HG03378 (cell line): ENCODE data around the gene RNF141.

Experiments
- ATAC-seq: cut with Tn5 transposase; IDR thresholded peaks from one replicate; pipeline ENCODE4 v1.9.1; 2021; ENCODE audit warnings: mild to moderate bottlenecking, moderate library complexity; ENCODE audit not compliant: unreplicated experiment

The RNF141 gene

DNA sequence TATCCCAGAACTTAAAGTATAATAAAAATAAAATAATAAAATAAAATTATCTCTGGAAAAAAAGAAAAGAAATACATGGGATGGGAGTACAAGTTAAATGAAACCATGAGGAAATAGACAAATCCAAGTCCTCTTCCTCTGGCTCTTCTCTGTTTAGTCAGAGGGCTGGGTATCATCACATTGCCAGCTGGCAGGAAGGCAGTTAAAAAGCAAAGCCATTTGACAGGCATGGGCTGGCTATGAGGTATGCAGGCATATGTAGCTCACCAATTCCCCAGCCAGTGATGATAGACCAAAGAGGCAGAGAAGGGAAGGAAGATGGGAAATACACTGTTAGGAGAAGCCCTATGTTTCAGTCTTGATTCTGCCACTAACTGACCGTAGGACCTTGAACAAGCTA lies 21.0 kb upstream of the RNF141 start:
- no peak for ATAC-seq

GRCh38 chr11:10561043-10561818 lies 20.2 kb upstream of the RNF141 start:
- no peak for ATAC-seq

DNA sequence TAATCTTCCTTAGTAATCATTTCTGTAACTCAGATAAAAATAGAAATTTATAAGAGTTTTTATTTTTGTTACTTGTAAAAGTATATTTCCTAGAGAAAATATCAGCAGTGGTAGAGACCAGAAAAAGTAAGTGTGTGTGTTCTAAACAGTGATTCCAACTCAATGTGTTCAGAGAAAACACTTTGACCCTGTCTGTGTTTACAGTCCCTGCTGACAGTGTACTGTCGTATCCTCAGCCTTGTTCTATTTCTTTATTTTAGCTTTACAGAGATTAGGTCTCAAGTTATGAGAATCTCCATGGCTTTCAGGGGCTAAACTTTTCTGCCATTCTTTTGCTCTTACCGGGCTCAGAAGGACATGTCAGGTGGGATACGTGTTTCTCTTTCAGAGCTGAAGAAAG lies 17.3 kb upstream of the RNF141 start:
- no peak for ATAC-seq

DNA sequence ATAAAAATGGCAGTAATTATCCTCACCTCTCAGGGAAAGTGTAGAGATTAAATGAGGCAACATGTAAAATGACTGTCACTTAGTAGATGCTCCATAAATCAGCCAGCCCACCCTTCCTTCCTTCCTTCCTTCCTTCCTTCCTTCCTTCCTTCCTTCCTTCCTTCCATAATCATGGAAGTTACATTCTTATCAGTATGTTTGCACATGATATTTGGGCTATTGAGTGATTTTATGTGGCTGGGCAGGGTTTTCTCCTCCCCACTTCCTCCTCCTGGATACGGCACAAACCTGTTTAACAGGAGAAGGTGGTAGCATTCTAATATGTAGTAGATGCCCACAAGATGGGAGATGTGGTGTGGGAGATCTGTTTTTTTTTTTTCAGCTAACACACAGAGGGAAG lies 15.6 kb upstream of the RNF141 start:
- ATAC-seq, result no peak

GRCh38 chr11:10551845-10552352 lies 10.9 kb upstream of the RNF141 start:
- ATAC-seq, result no peak

DNA sequence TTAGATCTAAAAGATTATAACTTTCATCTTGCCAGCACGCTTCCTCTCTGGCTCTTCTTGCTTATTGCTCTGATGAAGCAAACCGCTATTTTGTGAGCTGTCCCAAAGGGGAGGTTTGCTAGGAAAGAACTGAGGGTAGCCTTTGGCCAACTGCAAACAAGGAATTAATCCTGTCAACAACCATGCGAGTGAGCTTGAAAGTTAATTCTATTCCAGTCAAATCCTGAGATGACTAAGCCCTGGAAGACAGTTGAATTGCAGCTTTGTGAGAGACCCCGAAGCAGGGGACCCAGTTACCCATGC lies 10.3 kb upstream of the RNF141 start:
- no peak for ATAC-seq

- ATAC-seq, result no peak
Measured at GRCh38 chr11:10550503-10551289, 9.7 kb upstream of the RNF141 start.

DNA sequence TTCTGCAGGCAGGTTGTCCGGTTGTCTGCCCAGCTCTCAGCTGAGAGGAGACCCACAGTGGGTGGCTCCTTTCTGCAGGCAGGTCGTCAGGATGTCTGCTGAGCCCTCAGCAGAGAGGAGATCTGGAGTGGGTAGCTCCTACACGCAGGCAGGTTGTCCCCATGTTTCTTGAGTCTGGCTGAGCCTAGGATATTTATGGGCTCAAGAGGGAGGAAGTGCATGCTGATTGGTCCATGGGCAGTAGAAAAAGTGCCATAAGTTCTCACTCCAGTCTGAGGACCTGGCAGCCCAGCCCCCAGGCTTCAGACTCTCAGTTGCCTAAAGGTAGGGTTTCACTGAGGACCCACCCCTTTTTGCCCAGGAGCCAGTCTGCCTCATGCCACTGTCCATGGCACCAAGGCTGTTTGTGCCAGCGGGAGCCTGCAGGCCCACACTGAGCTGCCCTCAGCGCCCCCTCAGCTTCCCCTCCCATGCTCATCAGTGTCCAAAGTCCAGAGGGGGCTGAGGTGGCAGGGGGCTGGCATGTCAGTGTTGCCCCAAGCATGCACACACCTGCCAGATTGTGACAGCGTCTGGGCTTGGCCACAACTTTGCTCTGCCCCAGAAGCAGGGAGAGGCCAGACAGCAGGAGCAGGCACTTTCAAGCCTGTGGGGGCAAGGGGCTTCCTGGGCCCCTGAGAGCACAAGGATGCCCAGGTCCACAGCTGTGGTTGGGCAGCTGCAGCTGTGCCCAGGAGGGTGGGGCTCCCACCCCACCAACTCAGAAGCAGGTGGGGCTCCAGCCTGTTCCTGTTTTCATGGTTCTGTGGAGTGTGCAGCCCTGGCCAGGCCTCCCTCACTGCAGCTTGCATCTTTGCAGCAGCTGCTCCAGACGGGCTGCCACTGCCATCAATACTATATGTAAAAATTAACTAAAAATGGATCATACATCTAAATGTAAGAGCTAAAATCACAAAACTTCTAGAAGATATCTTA lies 3.8 kb upstream of the RNF141 start:
- ATAC-seq, result no peak

DNA sequence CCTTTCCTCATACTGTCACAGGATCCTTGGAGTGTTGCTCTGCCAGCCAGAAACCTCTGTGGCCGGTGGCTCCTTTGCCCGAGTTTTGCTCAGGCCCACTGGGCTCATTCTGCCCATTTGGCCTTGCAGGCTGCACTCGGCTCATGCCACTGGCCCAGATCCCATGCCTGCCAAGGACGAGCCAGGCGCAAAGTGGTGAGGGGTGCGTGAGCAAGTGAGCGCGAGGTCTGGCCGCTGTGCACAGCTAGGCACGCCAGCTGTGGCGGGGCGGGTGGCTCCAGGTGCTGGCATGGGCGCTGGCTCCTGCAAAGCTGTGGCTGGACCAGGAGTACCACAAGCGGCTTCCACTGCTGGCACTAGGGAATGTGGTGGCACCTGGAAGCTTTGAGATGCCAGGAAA lies 2.8 kb upstream of the RNF141 start:
- no peak for ATAC-seq

GRCh38 chr11:10542776-10543175 lies 1.8 kb upstream of the RNF141 start:
- ATAC-seq, result no peak

DNA sequence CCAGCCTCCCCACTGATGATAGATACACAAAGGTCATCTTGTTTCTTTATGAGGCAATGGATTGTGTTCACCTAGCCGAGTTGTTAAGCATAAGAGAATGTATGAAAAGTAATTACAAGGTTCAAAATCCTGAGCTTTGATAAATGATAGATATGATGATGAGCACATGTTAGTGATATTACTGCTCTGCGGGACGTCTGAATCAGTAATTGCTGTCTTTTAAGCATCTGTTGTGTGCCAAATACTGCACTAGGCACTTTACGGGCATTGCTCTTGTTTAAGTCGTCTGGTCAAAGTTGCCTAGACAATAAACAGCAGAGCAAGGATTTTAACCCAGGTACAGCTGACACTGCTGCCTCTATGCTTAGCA lies 559 bp upstream of the RNF141 start:
- no peak for ATAC-seq

GRCh38 chr11:10540546-10540914 lies 457 bp downstream of the RNF141 start:
- ATAC-seq, result peak; percentile 32

GRCh38 chr11:10539339-10539738 lies 1.6 kb downstream of the RNF141 start:
- no peak for ATAC-seq

GRCh38 chr11:10538924-10539323 lies 2.1 kb downstream of the RNF141 start:
- no peak for ATAC-seq

- ATAC-seq, result no peak
Measured at GRCh38 chr11:10537600-10537999, 3.4 kb downstream of the RNF141 start.

DNA sequence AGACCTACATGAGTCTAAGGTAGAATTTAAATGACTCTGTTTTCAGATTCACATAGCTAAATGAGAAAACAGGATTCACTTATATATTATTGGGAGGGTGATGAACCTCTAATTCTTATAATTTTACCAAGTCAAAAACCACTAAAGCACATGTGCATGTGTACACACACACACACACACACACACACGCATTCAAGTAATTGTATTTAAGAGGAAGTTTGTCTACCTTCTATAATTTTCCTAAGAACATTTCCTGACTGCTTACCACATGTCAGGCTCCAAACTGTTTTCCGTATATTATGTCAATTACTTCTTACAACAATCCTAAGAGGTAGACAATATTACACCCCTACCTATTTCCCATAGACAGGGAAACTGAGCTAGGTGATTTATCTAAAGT lies 6.7 kb downstream of the RNF141 start:
- no peak for ATAC-seq

- ATAC-seq, result no peak
Measured at GRCh38 chr11:10533323-10533722, 7.7 kb downstream of the RNF141 start.

DNA sequence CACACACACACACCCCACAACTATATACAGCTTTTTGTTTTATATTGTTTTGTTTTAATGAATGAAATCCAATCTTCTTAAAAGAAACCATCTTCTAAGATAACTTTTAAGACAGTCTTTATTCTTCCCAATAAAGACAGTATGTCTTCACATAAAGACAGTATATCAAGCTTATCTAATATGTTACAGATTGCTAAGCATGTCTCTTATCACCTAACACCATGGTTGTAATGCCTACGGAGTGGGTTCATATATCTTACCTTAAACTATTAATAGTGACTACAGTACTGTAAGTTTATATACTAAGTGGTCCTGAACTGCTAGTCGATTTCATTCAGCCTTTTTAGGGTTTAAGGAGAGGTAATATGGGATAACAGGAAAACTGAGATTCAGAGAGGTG lies 8.5 kb downstream of the RNF141 start:
- no peak for ATAC-seq

GRCh38 chr11:10529279-10529678 lies 11.7 kb downstream of the RNF141 start:
- ATAC-seq, result no peak

- ATAC-seq, result no peak
Measured at GRCh38 chr11:10528121-10528520, 12.9 kb downstream of the RNF141 start.
